Measurements from ENCODE around the gene CDH22.

CDH22 gene

DNA sequence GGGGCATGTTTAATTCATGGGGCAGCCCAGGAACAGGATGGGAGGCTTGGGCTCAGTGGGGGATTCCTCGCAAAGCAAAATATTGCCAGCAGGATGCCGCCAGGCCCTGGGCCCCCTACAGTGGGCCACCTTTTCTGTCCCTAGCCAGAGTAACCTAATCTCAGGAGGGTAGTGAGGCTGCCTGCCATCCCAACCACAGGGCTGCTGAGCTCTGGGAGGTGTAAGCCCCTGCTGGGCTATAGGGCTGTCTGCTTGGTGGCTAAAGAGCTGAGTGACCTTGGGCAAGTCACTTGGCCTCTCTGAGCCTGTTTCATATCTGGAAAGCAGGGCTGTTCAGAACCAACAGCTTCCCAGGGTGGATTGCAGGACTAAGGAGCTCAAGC lies 35.7 kb upstream of the CDH22 start:
- no peak for DNase-seq (ENCODE audit: low read depth in 2 of 2)

DNA sequence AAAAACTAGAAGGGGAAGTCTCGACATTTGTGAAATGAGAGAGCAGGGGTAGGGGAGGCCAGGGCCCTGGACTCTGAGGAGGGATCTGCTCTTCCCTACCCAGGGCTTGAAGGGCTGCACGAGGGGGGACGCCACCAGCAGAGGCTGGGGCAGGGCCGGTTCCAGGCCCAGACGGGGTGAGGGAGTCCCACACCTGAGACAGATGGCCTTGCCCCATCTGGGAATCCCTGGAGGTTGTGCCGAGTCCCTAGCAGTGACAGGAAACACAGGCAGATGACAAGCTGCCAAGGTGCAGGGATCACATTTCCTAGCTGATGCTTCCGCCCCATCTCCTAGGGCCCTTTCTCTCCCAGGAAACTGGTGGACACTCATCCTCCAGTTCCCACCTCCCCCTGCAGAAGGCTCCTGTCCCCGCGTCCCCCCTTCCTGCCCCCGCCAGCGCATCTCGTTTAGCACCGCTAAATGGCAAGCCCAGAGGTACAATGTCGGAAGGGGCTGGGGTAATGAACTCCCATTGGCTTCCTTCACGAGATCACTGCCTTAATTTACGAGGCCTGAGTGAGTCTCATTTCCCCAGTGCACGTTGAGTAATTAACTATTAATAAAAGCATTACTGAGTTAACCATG lies 35.2 kb upstream of the CDH22 start:
- no peak for DNase-seq (ENCODE audit: low read depth in 2 of 2)

DNA sequence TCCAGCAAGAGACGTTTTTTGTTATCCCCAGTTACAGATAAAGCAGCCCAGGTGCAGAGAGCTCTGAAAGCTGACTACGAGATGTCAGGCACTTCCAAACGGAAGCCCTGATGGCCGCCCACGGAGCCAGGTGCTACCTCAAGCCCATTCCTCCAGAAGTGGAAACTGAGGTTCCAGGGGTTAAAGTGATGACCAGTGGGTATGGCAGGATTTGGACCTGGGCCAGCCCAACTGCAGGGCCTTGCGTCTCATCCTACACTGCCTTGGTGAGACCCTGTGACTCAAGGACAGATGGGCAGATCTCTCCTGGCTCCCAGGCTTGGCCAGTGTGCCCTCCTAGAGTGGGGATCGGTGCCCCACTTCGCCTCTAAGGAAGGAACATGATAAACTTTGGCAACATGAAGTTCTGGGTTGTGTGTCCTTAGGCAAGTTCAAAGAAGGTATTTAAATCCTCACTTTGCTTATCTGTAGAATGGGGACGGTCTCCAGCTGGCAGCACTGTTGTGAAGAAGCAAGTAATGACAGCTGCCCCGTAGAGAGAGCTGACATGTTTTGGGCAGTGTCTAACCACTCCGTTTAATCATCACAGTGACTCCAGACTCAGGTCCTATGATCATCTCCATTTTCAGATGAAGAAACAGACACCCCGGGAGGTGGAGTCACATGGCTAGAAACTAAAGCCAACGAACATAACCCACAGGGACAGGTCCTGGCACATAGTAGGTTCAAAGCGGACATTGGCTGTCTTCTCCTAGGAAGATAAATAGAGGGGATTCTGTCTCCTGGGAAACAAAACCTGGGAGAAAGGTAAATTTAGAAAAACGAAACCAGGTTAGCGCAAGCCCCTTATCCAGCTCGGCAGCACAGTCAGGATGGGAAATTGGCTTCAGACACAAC lies 34.4 kb upstream of the CDH22 start:
- DNase-seq (ENCODE audit: low read depth in 2 of 2), result no peak

DNA sequence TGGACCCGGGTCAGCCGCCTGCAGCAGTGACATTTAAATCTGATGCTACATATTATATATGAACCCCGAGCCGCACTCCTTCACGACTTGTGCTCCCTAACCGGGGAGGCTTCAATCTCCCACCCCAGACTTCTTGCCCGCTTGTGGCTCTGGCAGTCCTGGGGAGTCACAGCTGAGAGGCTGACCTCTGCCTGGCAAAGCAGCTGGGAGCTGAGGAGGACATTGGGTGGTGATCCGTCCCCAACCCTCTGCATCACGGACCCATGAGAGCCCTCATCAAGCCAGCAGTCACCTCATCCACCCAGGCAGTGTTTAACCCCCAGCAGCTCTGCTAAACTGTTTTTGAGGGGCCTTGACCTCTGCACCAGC lies 33.7 kb upstream of the CDH22 start:
- DNase-seq (ENCODE audit: low read depth in 2 of 2), result no peak

DNA sequence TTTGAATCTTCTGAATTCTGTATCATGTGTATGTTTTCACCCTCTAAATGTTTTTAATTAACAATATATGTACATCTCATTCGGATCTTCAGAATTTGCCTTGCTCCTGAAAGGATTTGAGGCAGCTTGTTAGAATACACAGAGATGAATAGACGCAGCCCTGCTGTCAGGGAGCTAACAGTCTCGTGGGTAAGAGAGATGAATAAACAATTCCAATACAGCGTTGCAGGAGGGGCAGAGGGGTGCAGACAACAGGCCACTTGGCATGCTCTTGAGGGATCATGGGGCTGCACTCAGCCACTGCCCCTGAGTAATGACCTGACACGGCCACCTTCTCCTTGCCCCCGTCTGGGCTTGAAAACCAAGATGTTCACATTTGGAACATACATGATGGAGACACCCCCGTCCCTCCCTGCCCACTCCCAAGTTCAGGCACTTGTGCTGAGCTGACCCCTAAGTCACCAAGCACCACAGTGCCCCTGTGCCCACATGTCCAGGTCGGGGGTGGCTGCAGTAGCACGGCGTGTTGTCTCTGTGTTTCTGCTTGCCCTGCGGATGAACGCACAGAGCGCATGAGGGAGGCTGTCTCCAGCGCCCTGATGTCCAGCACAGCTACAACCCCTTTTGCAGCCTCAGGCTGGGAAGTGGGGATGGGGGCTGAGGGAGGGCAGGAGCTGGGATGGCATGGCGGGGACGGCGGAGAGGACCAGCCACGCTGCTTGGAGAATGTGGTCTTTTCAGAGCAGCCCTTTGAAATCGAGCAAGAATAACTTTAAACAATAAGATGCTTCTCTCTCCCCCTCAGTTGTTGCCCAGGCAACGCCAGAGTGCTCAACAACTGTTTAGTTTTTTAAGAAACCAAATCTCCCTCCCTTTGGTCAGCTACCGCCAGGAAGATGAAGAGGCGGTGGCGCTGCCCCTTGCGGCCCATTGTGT lies 33.0 kb upstream of the CDH22 start:
- no peak for DNase-seq (ENCODE audit: low read depth in 2 of 2)

DNA sequence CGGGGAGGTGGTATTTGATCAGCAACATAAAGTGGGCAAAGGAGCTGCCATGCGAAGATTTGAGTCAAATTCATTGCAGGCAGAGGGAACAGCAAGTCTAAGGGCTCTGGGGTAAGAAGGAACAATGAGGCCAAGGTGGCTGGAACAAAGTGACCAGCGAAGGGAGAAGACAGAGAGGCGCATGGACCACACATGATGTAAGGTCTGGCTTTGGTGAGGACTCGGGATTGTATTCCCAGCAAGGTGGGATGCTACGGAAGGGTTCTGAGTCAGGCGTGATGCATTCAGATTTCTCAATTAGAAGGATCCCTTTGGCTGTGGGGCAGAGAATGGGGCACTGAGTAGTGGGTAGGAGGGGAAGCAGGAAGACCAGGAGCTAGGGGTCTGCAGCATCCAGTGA lies 30.7 kb upstream of the CDH22 start:
- DNase-seq (ENCODE audit: low read depth in 2 of 2), result no peak

DNA sequence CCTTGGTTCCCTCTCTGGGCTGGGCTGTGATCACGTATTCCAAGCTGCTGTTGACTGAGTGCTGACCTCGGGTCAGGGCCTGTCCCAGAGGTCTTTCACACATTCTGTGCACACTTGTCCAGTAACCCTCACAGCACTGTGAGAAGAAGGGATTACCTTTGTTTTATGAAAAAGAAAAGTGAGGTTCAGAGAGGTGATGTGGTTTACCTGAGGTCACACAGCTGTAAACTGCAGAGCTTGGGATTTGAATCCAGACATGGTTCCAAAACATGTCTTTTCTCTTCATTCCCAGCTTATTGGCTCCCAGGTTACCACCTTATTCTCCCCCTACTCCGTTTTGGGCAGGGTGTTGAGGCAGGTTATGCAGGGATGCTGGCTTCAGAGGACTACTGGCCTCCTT lies 28.4 kb upstream of the CDH22 start:
- DNase-seq (ENCODE audit: low read depth in 2 of 2), result no peak

DNA sequence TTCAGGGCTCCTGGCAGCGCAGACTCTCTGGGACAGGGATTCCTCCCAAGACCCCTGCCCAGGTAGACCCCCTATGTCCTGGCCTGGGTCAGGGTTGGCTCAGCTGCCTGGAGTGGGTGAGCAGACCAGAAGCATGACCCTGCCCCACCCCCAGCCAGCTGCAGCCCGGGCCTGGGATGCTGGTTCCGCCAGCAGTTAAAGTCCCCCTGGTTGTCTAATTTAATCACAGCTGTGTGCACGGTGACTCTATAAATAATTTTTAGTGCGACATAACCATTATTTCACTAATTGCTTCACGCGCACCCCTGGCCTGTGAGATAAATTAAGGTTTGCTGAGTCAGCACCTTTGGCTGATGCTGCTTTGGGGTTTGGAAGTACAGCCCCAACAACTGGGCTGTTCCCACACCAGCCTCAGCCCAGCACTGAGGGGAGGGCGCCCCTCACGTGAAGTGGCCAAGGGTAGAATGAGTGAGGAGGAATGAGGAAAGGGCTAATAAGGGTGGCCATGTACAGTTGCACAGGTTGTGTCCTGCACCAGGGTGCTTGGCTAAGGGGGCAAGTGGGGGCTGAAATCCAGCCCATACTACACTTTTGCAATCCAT lies 26.1 kb upstream of the CDH22 start:
- no peak for DNase-seq (ENCODE audit: low read depth in 2 of 2)

DNA sequence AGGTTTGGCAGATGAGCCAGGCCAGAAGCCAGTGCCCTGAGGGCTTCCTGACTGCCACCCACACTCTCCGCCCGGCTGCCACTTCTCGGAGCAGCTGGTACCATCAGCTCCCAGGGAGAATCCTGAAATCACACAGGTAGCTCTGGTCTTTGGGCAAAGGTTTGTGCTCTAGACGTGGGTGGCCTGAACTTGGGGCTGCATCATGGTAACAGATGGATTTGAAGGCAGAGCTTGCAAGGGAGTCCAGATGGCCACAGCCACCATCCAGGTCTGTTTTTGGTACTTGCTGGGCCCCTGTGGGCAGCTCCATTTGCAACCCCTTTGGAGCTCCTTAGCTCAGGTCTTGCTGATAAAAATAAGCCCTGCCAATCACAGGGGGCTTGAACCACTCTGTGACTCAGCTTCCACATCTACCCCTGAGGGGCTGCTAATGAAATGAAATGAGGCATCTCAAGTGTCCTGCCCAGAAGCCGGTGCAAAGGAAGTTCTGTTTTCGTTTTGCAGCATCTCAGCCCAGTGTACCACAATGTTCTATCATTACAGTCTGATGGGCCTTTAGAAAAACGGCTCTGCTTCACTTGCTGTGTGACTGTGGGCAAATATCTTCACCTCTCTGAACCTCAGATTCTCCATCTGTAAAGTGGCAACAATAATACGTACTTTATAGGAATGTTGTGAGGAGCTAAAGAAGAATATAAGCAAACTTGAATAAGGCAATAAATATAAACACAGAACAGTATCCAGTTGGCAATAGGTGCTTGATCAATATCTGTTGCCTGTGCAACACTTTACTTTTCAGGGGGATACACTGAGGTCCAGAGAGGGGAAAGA lies 25.1 kb upstream of the CDH22 start:
- no peak for DNase-seq (ENCODE audit: low read depth in 2 of 2)

DNA sequence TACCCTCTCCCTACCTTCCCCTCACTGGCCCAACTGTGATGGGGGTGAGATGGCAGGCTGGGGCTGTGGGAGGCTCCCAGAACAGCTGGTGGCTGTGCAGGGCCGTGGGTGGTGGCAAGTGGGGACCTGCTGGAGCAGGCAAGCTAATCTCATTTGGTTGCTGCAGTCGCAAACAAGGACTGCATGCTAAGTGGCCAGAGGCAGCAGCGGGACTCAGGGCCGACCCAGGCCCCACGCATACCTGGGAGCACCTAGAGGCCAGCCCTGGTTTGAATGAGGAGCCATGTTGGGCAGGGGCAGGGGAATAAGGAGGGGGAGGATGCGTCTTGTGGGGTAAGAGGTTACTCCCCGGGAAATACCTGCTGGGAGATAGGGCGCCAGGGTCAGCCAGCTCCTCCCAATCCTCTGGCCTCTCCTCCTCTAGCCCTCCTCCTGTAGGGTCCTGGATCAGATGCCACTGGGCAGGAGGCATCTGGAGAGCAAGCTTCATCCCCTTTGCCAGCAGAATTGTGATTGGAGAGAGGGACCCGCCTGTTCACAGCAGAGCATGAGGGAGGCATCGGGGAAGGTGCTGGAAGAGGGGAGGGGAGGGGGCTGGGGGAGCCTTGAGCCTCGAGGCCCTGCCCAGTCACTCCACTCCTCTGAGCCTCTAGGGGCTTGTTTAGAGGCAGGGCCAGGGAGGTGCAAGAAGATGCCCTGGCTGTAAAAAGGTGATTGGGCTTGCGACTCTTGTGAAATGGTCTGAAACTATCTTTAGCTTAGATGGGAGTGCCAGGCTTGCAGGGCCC lies 24.3 kb upstream of the CDH22 start:
- no peak for DNase-seq (ENCODE audit: low read depth in 2 of 2)

DNA sequence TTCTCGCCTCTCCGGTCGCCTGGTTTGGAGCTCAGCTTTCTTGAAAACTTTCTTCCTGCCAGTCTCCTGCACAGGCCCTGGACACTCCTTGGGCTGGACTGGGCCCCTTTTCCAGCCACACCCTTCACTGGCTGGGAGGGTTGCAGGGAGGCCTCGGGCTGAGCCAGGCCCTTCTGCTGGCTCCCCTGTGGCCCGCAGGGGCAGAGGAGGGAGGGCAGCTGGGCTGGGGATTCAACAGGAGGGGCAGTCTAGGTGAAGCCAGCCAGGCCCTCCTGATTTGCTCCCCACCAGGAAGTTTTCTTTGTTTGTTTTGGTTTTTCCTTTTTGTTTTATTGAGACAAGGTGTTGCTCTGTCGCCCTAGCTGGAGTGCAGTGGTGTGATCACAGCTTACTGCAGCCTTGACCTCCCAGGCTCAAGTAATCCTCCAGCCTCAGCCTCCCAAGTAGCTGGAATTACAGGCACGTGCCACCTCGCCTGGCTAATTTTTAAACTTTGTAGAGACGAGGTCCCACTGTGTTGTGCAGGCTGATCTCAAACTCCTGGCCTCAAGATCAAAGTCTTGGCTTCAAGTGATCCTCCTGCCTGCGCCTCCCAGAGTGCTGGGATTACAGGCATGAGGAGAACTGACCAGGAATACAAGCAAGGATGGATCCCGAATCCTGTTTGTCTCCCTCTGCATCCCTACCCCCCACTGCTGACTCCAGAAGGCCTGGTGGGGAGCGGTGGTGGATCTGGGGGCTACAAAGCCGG lies 23.5 kb upstream of the CDH22 start:
- DNase-seq (ENCODE audit: low read depth in 2 of 2), result no peak

DNA sequence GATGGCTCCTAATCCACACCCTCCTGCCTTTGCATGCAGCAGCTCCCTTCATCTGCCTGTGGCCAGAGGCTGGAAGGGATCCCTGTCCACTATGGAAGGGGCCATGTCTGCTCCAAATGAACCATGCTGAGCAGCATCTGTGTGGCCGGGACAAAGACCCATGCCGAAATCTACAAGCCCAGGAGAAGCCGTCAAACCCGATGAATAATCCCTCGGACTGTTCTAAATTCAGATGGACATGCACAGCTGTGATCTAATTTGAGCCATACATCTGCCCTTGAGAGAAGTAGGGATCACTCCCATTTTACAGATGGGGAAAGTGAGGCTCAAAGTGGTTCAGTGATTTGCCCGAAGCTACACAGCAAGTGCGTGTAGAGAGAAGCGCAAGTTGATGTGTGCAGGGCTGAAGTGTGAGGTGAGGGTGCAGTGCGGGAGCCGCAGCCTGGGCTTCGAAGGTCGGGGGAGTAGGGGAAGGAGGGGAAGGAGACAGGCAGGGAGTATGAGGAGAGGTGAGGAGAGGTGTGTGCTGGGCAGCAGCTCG lies 22.6 kb upstream of the CDH22 start:
- DNase-seq (ENCODE audit: low read depth in 2 of 2), result no peak

DNA sequence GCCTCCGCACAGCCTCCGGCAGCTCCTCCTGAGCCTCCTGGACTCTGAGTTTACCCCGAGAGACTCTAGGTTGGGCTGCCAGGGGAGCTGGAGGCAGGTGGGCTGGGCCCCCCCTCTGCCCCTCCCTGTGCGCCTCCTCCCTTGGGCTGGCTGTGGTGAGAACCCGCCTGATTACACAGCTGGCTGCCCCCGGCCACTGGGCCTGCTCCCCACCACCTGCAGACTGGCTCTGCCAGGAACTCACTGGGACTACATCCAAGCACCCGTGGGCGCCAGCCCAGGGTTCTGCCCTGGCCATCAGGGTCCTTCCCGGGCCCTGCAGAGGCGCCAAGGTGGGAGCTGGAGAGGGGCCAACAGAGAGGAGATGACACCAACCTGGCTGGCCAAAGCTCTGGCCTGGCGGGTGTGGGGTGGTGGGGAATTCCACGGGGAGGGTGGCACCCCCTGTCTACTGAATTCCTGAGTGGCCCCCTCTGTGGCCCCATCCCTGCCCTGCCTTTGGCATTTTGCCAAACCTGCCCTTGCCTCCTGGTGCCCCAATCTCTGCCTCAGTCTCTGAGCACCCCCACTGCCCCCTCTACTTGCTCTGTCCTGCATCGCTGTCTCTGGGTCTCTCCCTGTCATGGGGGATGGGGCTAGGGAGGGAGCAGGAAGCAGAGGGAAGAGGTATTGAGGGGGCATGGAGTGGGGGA lies 21.9 kb upstream of the CDH22 start:
- no peak for DNase-seq (ENCODE audit: low read depth in 2 of 2)

DNA sequence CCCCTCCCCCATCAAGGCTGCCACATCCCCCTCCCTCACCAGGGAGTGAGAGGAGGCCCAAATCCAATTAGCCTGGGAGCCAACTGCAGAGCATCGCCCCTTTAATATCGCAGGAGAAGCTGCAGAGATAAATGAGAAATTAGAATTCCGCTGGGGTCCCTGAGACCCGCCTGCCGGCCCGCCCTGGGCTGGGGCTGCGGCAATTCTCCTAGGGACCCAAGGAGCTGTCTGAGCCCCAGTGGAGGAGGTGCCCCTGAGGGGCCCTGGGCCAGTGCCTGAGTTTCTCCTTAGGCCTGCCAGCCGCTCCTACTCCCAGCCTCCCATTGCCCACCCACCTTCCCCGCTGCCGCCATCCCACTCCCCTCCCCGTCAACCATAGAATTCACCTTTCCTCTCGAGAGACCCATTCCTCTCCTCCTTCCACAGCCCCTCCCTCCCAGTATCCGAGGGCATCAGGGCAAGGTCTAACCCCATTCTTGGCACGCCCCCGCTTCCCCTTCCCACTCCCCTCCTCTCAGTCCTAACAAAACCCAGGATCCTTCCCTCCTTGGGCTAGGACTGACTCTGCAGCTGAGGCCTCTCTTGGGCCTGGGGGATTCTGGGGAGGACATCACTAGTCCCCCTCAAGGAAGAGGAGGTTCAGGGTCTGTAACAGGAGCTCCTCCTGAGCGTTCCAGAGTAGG lies 20.0 kb upstream of the CDH22 start:
- DNase-seq (ENCODE audit: low read depth in 2 of 2), result no peak

DNA sequence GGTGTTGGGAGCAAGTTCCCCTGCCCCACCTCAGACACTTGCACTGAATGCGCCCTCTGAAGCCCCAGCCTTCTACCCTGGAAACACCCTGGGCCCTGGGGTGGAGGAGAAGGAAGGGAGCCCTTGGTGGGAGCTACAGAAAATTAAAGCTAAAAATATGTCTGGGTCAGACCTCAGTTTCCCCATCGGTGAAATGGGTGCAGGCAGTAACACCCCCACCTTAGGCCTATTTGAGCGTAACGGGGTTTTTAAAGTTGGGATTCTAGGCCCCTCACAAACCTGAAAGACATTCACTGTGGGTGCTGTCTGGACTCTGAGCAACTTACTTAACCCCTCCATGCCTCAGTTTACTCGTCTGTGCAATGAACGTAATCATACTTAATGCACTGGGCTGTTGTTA lies 19.3 kb upstream of the CDH22 start:
- DNase-seq (ENCODE audit: low read depth in 2 of 2), result no peak

DNA sequence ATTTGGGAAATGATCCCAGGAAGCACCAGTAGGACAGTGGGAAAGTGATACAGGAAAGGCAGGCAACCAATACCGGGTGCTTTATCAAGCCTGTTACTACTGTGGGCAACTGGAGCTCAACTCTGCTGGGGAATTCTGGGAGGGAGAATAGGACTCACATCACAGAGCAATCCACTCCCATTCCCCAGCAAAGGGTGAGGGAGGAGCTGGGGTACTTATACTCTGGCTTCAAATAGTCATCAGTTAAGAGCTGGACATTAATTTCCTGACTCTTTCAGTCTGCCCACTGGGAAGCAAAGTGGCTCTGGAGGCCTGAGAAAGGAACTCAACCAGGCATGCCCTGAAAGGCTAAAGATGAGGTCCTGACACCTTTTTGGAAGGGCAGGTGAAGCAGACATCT lies 17.5 kb upstream of the CDH22 start:
- DNase-seq (ENCODE audit: low read depth in 2 of 2), result no peak

DNA sequence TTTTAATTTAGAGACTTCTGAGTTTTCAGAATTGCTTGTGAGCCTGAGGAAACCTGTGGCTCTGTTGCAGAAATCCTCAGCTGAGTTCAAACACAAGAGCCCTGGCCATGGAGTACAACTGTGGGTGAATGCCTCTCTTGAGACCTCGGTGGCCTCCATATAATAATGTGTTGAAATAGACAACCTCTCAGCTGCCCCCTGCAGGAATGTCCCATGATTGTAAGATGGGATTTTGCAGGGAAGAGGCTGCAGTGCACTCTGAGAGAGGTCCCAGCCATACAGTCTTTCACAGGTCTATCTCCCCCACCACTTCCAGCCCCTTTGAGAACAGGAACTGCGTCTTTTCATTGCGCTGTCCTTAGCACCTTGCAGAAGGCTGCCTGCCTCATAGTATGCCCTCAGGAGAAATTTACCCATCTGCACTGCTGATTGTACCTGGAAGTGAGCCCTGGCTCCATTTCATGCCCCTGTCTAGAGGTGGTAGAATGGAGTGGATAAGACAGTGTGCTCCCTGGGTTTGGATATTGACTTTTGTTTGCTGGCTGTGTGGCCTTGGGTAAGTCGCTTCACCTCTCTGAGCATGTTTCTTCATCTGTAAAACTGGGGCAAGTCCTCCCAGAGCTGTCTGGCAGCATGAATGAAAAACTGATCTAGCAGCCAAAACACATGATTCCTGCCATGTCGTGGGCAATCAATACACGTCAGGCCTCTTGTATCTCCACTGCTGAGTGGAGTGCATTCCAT lies 16.8 kb upstream of the CDH22 start:
- no peak for DNase-seq (ENCODE audit: low read depth in 2 of 2)
